Measurements from ENCODE around the gene CTNNA2. TPM values are rescaled to one million over a fixed set of nuclear protein-coding genes. Genes with fewer than 3 reads are reported as not detected.

CTNNA2 gene
- total and polyA plus RNA-seq, 9 of the 15 experiments (the other 6 are each of a cell fraction or from before 2014, with no cell fraction given), result 0.03 to 0.40 (median 0.15) TPM

GRCh38 chr2:80008596-80008995 is 495.7 kb downstream of the CTNNA2 start (continued):
- TF ChIP-seq ADNP (tag; IDR thresholded peaks at IDR 0.05) (no peak), KDM1A (IDR thresholded peaks at IDR 0.05) (no peak), HNRNPLL (IDR thresholded peaks at IDR 0.05; ENCODE audit: low read depth, low read length, poor library complexity, severe bottlenecking) (no peak), HBP1 (CRISPR knock-in tag; IDR thresholded peaks at IDR 0.05) (no peak)

- Histone ChIP-seq H3K4me3 (no peak overlapping the region), H4K20me1 (replicated peaks; ENCODE audit: control insufficient read depth, insufficient read depth, low read length) (no peaks in the 10 kb centered on the region), H3K36me3 (ENCODE audit: control insufficient read depth, insufficient read depth, low read length) (no peaks in the 10 kb centered on the region), H2AFZ (ENCODE audit: low read depth, low read length) (no peak overlapping the region), H3K9me1 (ENCODE audit: control insufficient read depth, insufficient read depth, low read length) (no peaks in the 10 kb centered on the region), H3K79me2 (ENCODE audit: control insufficient read depth, insufficient read depth, low read length) (no peaks in the 10 kb centered on the region), H3K4me1 (replicated peaks in 1 of 2; ENCODE audit: control insufficient read depth in 2 of 2, insufficient read depth in 2 of 2, low read length in 2 of 2) (no peaks in the 10 kb centered on the region), H3K9me3 (replicated peaks; ENCODE audit: control insufficient read depth, insufficient read depth, low read depth, low read length) (no peaks in the 10 kb centered on the region), H3K27me3 (ENCODE audit: control insufficient read depth in 2 of 2, insufficient read depth in 2 of 2, low read length in 2 of 2) (no peaks in the 10 kb centered on the region), H3K27ac (ENCODE audit: extremely low read depth, low read depth, low read length) (no peak overlapping the region), H3K4me2 (ENCODE audit: insufficient read depth, low read length) (no peak overlapping the region), H3K9ac (ENCODE audit: insufficient read depth in 1 of 2, low read depth in 2 of 2, low read length in 2 of 2) (no peak overlapping the region)
- BruUV-seq (replicated peaks), result no TSS peak
- ChIA-PET POLR2A (no interaction called here), CTCF (ENCODE audit: low intra/inter-chr PET ratio) (no interaction called here)
- FAIRE-seq (no peak), ATAC-seq (no peak), DNase-seq (ENCODE audit: extremely low read depth in 1 of 4, low spot score in 3 of 4) (no peak)
- 3% methylated on average over 3 of the region's 3 CpGs for WGBS (ENCODE audit: insufficient coverage, low coverage, missing lambda C conversion rate)
- in situ Hi-C loops (cut with MboI) (no loop called here), intact Hi-C loops (cut with micrococcal nuclease) (no loop called here)
- TF ChIP-seq UBTF (IDR thresholded peaks at IDR 0.05; ENCODE audit: borderline replicate concordance in 1 of 2, low read depth in 2 of 2, low read length in 2 of 2) (no peak), STAT5A (IDR thresholded peaks at IDR 0.05; ENCODE audit: borderline replicate concordance, low read length) (no peak), E2F1 (CRISPR knock-in tag; IDR thresholded peaks at IDR 0.05) (no peak), ZNF134 (CRISPR knock-in tag; conservative IDR thresholded peaks at IDR 0.05) (no peak), SRF (CRISPR knock-in tag; IDR thresholded peaks at IDR 0.05) (no peak), ZNF57 (CRISPR knock-in tag; IDR thresholded peaks at IDR 0.05) (no peak)
These were observed 496.4 kb downstream of the CTNNA2 start for GRCh38 chr2:80009211-80009610.

Data from K562 (cell line).